Gastroesophageal sphincter (tissue), 4 donors: ENCODE results near the gene LY6G5C. TPM values are rescaled to one million over a fixed set of nuclear protein-coding genes. Genes with fewer than 3 reads are reported as not detected.

Experiments
- ATAC-seq: fragments of 150-250 bp; one replicate; pipeline ENCODE4 v1.9.1; 2016; ENCODE audit warnings: mild to moderate bottlenecking, moderate library complexity
- H3K27ac ChIP-seq, 4 donors: fragments of 200-600 bp; sonication (generic) in 3 of 4; 1 replicate in 3 of 4; 2 replicates in 1 of 4; pipeline ENCODE4 v1.5.1; 2016 to 2019
- H3K27me3 ChIP-seq: fragments of 200-600 bp; sonication (generic); one replicate; pipeline ENCODE4 v1.5.1; 2019
- H3K36me3 ChIP-seq, 2 donors: fragments of 200-600 bp; sonication (generic); one replicate each; pipeline ENCODE4 v1.5.1; 2019; ENCODE audit warnings: control low read depth in 1 of 2
- H3K4me1 ChIP-seq, 3 donors: fragments of 200-600 bp; sonication (generic); 1 replicate in 2 of 3; 2 replicates in 1 of 3; pipeline ENCODE4 v1.5.1; 2016 to 2019; ENCODE audit warnings: control low read depth in 2 of 3
- H3K4me3 ChIP-seq, 2 donors: fragments of 200-600 bp; sonication (generic); one replicate each; pipeline ENCODE4 v1.5.1; 2019; ENCODE audit warnings: mild to moderate bottlenecking in 1 of 2, moderate library complexity in 1 of 2
- H3K9me3 ChIP-seq, 3 donors: fragments of 200-600 bp; sonication (generic); one replicate each; pipeline ENCODE4 v1.5.1; 2017 to 2019; ENCODE audit warnings: control low read depth in 2 of 3
- EP300 ChIP-seq: sonication (generic); formaldehyde crosslinking; IDR thresholded peaks from one replicate; pipeline ENCODE4 v1.6.1; 2017; ENCODE audit warnings: antibody characterized with exemption, mild to moderate bottlenecking
- POLR2A ChIP-seq, 2 donors: fragments of 450-650 bp; IDR thresholded peaks; one replicate each; pipeline ENCODE4 v1.6.1; 2017; ENCODE audit warnings: antibody characterized with exemption in 2 of 2, mild to moderate bottlenecking in 2 of 2, moderate library complexity in 1 of 2
- POLR2AphosphoS5 ChIP-seq: sonication (generic); formaldehyde crosslinking; IDR thresholded peaks from one replicate; pipeline ENCODE4 v1.6.1; 2017; ENCODE audit warnings: antibody characterized with exemption
- WGBS, 2 donors: methylation state at CpG; one replicate each; pipeline ENCODE4 v1.1.5; 2018; ENCODE audit warnings: low coverage in 1 of 2; 5-methylcytosine and 5-hydroxymethylcytosine counted together
- total RNA-seq, 4 donors: library from RNA; depleted of rRNA; stranded (reverse); fragments of >200 nt; gene quantifications; one replicate each; pipeline ENCODE4 v1.1.0, GENCODE V29; 2016
- TF ChIP-seq, protein P1 (sequence below), 4 experiments: fragments of 200-600 bp in 2 of 4; fragments of 450-650 bp in 2 of 4; sonication (generic) in 1 of 4; IDR thresholded peaks; one replicate each; pipeline ENCODE4 v1.5.1; 2017 to 2019; ENCODE audit warnings: antibody characterized with exemption in 4 of 4, mild to moderate bottlenecking in 2 of 4, moderate library complexity in 2 of 4

LY6G5C gene
- total RNA-seq, result 1 to 10 TPM in 1 of 4 donors, under 1 TPM in 1, not detected in 2; 0.94 to 1.9 TPM

DNA sequence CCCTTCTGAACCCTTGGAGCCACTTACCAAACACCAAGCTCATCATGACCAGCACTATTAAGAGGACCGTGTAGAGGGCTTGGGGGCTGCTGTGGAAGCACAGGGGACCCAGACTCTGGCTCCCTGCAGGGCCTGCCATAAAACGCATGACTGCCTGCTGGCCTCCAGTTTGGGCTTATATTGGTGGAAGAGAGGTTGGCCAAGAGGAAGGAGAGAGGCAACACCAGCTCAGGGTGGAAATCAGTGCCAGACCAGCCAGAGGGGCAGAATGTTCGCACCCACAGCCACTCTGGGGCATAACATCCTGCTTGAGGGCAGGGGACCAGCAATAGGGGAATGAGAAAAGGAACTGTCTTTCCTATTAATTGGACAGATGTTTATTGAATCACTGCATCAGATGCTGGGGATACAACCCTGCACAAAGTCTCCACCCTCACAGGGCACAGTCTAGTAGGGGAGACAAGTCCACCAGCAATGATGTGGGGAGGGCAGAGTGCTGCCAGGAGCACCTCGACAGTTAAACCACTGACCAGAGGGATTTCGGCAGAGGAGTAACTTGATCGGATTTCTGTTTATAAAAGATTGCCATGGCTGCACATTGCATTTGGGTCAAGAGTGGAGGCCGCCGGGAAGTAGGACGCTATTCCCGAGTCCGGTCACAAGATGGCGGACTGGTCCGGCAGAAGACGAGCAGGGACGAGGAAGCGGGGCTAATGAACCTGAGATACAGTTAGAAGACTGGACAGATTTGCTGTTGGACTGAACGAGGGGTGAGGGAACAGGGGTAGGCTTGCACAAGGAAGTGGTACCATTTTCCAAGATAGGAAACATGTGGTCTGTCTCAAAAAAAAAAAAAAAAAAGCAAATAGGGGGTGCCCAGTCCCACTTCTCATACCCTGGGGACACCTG lies at the start of gene LY6G5C:
Gene LY6G5C, minus strand, starts transcription at position 842 of the 909 bp plus-strand sequence. Its CDS starts 694 bp downstream, at position 148.
- Histone ChIP-seq H3K27me3 (no peaks in the 10 kb centered on the region), H3K4me3 (peak within 1 kb of the TSS; percentile 46 to 50), H3K27ac (peak within 1 kb of the TSS in 3 of 4 donors; percentile 58 to 86 (median 67)), H3K4me1 (peaks cover 0 to 35% (median 5%) of the 10 kb centered on the region in 3 donors), H3K9me3 (no peaks in the 10 kb centered on the region), H3K36me3 (peaks cover 0 to 2% of the 10 kb centered on the region in 2 donors)
- TF ChIP-seq POLR2A (IDR thresholded peaks at IDR 0.05) (no peak), EP300 (no peak), POLR2AphosphoS5 (peak; percentile 44)
- TF ChIP-seq, protein P1, sequence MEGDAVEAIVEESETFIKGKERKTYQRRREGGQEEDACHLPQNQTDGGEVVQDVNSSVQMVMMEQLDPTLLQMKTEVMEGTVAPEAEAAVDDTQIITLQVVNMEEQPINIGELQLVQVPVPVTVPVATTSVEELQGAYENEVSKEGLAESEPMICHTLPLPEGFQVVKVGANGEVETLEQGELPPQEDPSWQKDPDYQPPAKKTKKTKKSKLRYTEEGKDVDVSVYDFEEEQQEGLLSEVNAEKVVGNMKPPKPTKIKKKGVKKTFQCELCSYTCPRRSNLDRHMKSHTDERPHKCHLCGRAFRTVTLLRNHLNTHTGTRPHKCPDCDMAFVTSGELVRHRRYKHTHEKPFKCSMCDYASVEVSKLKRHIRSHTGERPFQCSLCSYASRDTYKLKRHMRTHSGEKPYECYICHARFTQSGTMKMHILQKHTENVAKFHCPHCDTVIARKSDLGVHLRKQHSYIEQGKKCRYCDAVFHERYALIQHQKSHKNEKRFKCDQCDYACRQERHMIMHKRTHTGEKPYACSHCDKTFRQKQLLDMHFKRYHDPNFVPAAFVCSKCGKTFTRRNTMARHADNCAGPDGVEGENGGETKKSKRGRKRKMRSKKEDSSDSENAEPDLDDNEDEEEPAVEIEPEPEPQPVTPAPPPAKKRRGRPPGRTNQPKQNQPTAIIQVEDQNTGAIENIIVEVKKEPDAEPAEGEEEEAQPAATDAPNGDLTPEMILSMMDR (IDR thresholded peaks at IDR 0.05), result peak in 3 of 4 experiments; percentile 66 to 85 (median 67)
- 5 to 15% methylated on average over 5 to 11 of the region's 17 CpGs for WGBS, 2 donors
- peak; percentile 88 for ATAC-seq

DNA sequence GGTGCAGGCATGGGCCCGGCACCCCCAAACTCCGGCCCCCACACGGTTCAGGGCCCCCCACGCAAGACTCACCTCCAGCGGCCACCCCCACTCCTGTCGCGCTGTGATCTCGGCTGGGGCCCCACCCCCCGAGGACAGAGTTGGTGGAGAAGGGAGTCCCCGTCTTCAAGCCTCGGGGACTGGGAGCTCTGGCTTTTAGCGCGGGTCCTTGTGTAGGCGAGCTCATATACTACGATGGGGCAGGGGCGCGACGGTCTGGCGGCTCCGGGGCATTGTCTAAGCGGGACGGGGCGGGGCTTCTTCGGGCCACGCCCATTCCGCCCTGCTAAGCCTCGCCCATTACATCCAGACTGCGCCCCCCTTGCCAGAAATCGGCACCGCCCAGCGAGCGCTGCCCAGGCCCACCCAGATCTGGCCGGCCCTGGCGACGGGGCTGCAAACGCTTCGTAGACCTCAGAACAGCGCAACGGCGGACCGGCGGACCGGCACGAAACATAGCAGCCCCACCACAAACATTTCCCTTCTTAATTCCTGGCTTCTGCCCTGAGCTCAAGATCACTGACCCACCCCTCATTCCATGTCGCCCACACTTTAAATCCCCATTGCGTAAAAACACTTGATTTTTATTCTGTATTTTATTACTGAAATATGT lies 49.2 kb upstream of the LY6G5C start:
- no peaks in the 10 kb centered on the region for H3K27me3 ChIP-seq
- H3K9me3 ChIP-seq, result no peaks in the 10 kb centered on the region
- peak; percentile 85 for ATAC-seq
- H3K36me3 ChIP-seq, result peaks cover 0 to 69% of the 10 kb centered on the region in 2 donors
- peak; percentile 42 to 43 for TF ChIP-seq POLR2A (IDR thresholded peaks at IDR 0.05)
- TF ChIP-seq POLR2AphosphoS5, result peak; percentile 47
- TF ChIP-seq, protein P1 (IDR thresholded peaks at IDR 0.05), result no peak
- no peak for TF ChIP-seq EP300
- peak overlapping the region; percentile 94 to 99 (median 96) for H3K27ac ChIP-seq
- peaks cover 0 to 76% (median 31%) of the 10 kb centered on the region in 3 donors for H3K4me1 ChIP-seq
- peak overlapping the region; percentile 80 to 92 for H3K4me3 ChIP-seq
- WGBS, 2 donors, result 4% methylated on average over 8 to 11 of the region's 46 CpGs

- Histone ChIP-seq H3K4me3 (peak overlapping the region; percentile 80 to 92), H3K9me3 (no peaks in the 10 kb centered on the region), H3K27me3 (no peaks in the 10 kb centered on the region), H3K27ac (peak overlapping the region; percentile 94 to 99 (median 96)), H3K4me1 (peaks cover 0 to 70% (median 29%) of the 10 kb centered on the region in 3 donors), H3K36me3 (peaks cover 0 to 72% of the 10 kb centered on the region in 2 donors)
- peak; percentile 68 for TF ChIP-seq POLR2AphosphoS5
- no peak for TF ChIP-seq POLR2A (IDR thresholded peaks at IDR 0.05)
- TF ChIP-seq, protein P1 (IDR thresholded peaks at IDR 0.05), result peak in 2 of 4 experiments; percentile 63 to 75
- peak; percentile 92 for ATAC-seq
- WGBS, 2 donors, result 0% methylated on average over 3 to 7 of the region's 29 CpGs
These were observed 48.7 kb upstream of the LY6G5C start for GRCh38 chr6:31729515-31729978.

DNA sequence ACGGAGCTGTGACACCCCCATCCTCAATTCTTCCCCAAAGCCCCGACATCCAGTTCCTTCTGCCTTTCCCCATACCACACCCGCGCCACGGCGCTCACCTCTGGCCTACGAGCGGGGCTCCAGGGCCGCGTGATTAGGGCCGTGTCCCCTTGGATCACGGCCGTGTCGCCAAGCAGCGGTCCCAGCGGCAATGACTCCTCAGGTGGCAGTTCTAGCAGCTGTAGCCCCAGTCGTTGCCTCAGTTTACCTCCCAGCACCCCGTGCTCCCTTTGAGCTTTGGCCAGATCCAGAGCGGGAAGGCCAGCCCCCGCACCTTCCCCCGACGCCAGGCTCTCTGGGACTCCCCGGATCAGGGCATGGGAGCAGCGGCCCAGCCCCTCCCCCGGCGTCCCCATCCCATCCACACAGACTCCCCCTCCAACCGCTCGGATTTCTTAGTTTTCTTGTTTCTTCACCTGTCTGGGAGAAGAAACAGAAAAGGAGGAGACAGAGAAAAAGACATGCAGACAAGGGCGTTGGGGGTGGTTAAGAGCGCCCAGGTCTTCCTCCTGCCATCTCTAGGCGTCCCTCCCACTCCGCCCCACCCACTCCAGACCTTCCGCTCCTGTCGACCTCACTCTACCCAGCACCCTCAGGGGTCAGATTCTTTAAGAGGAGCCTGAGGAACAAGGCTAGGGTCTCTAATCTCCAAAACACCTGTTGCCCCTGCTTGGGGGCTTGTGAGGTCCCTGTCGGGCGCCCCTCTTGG lies 48.1 kb upstream of the LY6G5C start, which contains the start of gene DDAH2:
Gene DDAH2, minus strand, starts transcription at position 533 of the 748 bp plus-strand sequence. Its CDS starts 138 bp downstream, at position 395.
- Histone ChIP-seq H3K4me3 (peak within 1 kb of the TSS; percentile 80 to 92), H3K27me3 (no peaks in the 10 kb centered on the region), H3K4me1 (peaks cover 0 to 64% (median 23%) of the 10 kb centered on the region in 3 donors), H3K9me3 (no peaks in the 10 kb centered on the region), H3K27ac (peak within 1 kb of the TSS; percentile 94 to 99 (median 96)), H3K36me3 (peaks cover 0 to 68% of the 10 kb centered on the region in 2 donors)
- ATAC-seq, result peak; percentile 26
- TF ChIP-seq POLR2A (IDR thresholded peaks at IDR 0.05) (peak in 1 of 2 donors; percentile 8), POLR2AphosphoS5 (no peak), EP300 (no peak)
- TF ChIP-seq, protein P1 (IDR thresholded peaks at IDR 0.05), result peak in 1 of 4 experiments; percentile 56
- 0 to 5% methylated on average over 3 to 7 of the region's 36 CpGs for WGBS, 2 donors
